ENCODE results near the gene CLDN2.

CLDN2 gene

GRCh38 chrX:106921637-106922036 is 1.4 kb downstream of the CLDN2 start:
- Histone ChIP-seq H3K4me3 (ENCODE audit: low read depth, low read length) (no peak overlapping the region), H3K79me2 (ENCODE audit: control insufficient read depth, insufficient read depth, low read length, unreplicated experiment) (no peaks in the 10 kb centered on the region), H3K4me1 (ENCODE audit: control insufficient read depth, insufficient read depth, low read length, unreplicated experiment) (peaks cover 17% of the 10 kb centered on the region), H2AFZ (ENCODE audit: low read length, unreplicated experiment) (no peak overlapping the region), H3K27me3 (ENCODE audit: insufficient read depth, low read length) (no peaks in the 10 kb centered on the region), H3K27ac (ENCODE audit: low read depth, low read length) (no peak overlapping the region), H3K36me3 (ENCODE audit: insufficient read depth, low read length) (no peaks in the 10 kb centered on the region)

GRCh38 chrX:106927023-106927422 is 6.8 kb downstream of the CLDN2 start:
- Histone ChIP-seq H2AFZ (ENCODE audit: low read length, unreplicated experiment) (no peak overlapping the region), H3K4me3 (ENCODE audit: low read depth, low read length) (no peak overlapping the region), H3K27ac (ENCODE audit: low read depth, low read length) (no peak overlapping the region), H3K79me2 (ENCODE audit: control insufficient read depth, insufficient read depth, low read length, unreplicated experiment) (no peaks in the 10 kb centered on the region), H3K4me1 (ENCODE audit: control insufficient read depth, insufficient read depth, low read length, unreplicated experiment) (peaks cover 4% of the 10 kb centered on the region), H3K27me3 (ENCODE audit: insufficient read depth, low read length) (no peaks in the 10 kb centered on the region), H3K36me3 (ENCODE audit: insufficient read depth, low read length) (no peaks in the 10 kb centered on the region)

GRCh38 chrX:106927700-106928099 is 7.5 kb downstream of the CLDN2 start:
- Histone ChIP-seq H3K27me3 (ENCODE audit: insufficient read depth, low read length) (no peaks in the 10 kb centered on the region), H2AFZ (ENCODE audit: low read length, unreplicated experiment) (no peak overlapping the region), H3K4me3 (ENCODE audit: low read depth, low read length) (no peak overlapping the region), H3K27ac (ENCODE audit: low read depth, low read length) (no peak overlapping the region), H3K36me3 (ENCODE audit: insufficient read depth, low read length) (no peaks in the 10 kb centered on the region), H3K79me2 (ENCODE audit: control insufficient read depth, insufficient read depth, low read length, unreplicated experiment) (no peaks in the 10 kb centered on the region), H3K4me1 (ENCODE audit: control insufficient read depth, insufficient read depth, low read length, unreplicated experiment) (peaks cover 11% of the 10 kb centered on the region)

- Histone ChIP-seq H3K27ac (ENCODE audit: low read depth, low read length) (no peak overlapping the region), H3K79me2 (ENCODE audit: control insufficient read depth, insufficient read depth, low read length, unreplicated experiment) (no peaks in the 10 kb centered on the region), H3K27me3 (ENCODE audit: insufficient read depth, low read length) (no peaks in the 10 kb centered on the region), H3K4me3 (ENCODE audit: low read depth, low read length) (no peak overlapping the region), H2AFZ (ENCODE audit: low read length, unreplicated experiment) (no peak overlapping the region), H3K4me1 (ENCODE audit: control insufficient read depth, insufficient read depth, low read length, unreplicated experiment) (peaks cover 16% of the 10 kb centered on the region), H3K36me3 (ENCODE audit: insufficient read depth, low read length) (no peaks in the 10 kb centered on the region)
Observed at GRCh38 chrX:106928227-106928626, 8.0 kb downstream of the CLDN2 start.

GRCh38 chrX:106931831-106932491 is 11.8 kb downstream of the CLDN2 start:
- H3K27me3 ChIP-seq (ENCODE audit: insufficient read depth, low read length), result no peaks in the 10 kb centered on the region
- H3K4me1 ChIP-seq (ENCODE audit: control insufficient read depth, insufficient read depth, low read length, unreplicated experiment), result peaks cover 24% of the 10 kb centered on the region
- peak overlapping the region; percentile 77 for H3K27ac ChIP-seq (ENCODE audit: low read depth, low read length)
- no peaks in the 10 kb centered on the region for H3K79me2 ChIP-seq (ENCODE audit: control insufficient read depth, insufficient read depth, low read length, unreplicated experiment)
- no peak overlapping the region for H3K4me3 ChIP-seq (ENCODE audit: low read depth, low read length)
- H2AFZ ChIP-seq (ENCODE audit: low read length, unreplicated experiment), result peak overlapping the region; percentile 50
- no peaks in the 10 kb centered on the region for H3K36me3 ChIP-seq (ENCODE audit: insufficient read depth, low read length)

GRCh38 chrX:106932492-106932923 is 12.3 kb downstream of the CLDN2 start:
- H3K4me3 ChIP-seq (ENCODE audit: low read depth, low read length), result no peak overlapping the region

GRCh38 chrX:106932960-106933537 is 12.8 kb downstream of the CLDN2 start:
- peak overlapping the region; percentile 77 for H3K27ac ChIP-seq (ENCODE audit: low read depth, low read length)
- H3K79me2 ChIP-seq (ENCODE audit: control insufficient read depth, insufficient read depth, low read length, unreplicated experiment), result no peaks in the 10 kb centered on the region
- peaks cover 24% of the 10 kb centered on the region for H3K4me1 ChIP-seq (ENCODE audit: control insufficient read depth, insufficient read depth, low read length, unreplicated experiment)
- no peaks in the 10 kb centered on the region for H3K36me3 ChIP-seq (ENCODE audit: insufficient read depth, low read length)
- no peaks in the 10 kb centered on the region for H3K27me3 ChIP-seq (ENCODE audit: insufficient read depth, low read length)
- H2AFZ ChIP-seq (ENCODE audit: low read length, unreplicated experiment), result no peak overlapping the region
- H3K4me3 ChIP-seq (ENCODE audit: low read depth, low read length), result no peak overlapping the region

More at GRCh38 chrX:106932492-106932923, 12.3 kb downstream of the CLDN2 start:
- Histone ChIP-seq H3K79me2 (ENCODE audit: control insufficient read depth, insufficient read depth, low read length, unreplicated experiment) (no peaks in the 10 kb centered on the region), H3K36me3 (ENCODE audit: insufficient read depth, low read length) (no peaks in the 10 kb centered on the region), H3K27ac (ENCODE audit: low read depth, low read length) (peak overlapping the region; percentile 77), H3K27me3 (ENCODE audit: insufficient read depth, low read length) (no peaks in the 10 kb centered on the region), H3K4me1 (ENCODE audit: control insufficient read depth, insufficient read depth, low read length, unreplicated experiment) (peaks cover 24% of the 10 kb centered on the region), H2AFZ (ENCODE audit: low read length, unreplicated experiment) (no peak overlapping the region)

GRCh38 chrX:106933538-106933961 is 13.3 kb downstream of the CLDN2 start:
- H3K4me3 ChIP-seq (ENCODE audit: low read depth, low read length), result no peak overlapping the region
- H3K79me2 ChIP-seq (ENCODE audit: control insufficient read depth, insufficient read depth, low read length, unreplicated experiment), result no peaks in the 10 kb centered on the region
- H3K4me1 ChIP-seq (ENCODE audit: control insufficient read depth, insufficient read depth, low read length, unreplicated experiment), result peaks cover 24% of the 10 kb centered on the region
- no peaks in the 10 kb centered on the region for H3K36me3 ChIP-seq (ENCODE audit: insufficient read depth, low read length)
- peak overlapping the region; percentile 77; the same call in 1 of the 2 replicates for H3K27ac ChIP-seq (ENCODE audit: low read depth, low read length)
- H3K27me3 ChIP-seq (ENCODE audit: insufficient read depth, low read length), result no peaks in the 10 kb centered on the region
- no peak overlapping the region for H2AFZ ChIP-seq (ENCODE audit: low read length, unreplicated experiment)

- H3K27me3 ChIP-seq (ENCODE audit: insufficient read depth, low read length), result no peaks in the 10 kb centered on the region
- H3K27ac ChIP-seq (ENCODE audit: low read depth, low read length), result no peak overlapping the region
Observed at GRCh38 chrX:106935175-106935574, 15.0 kb downstream of the CLDN2 start.

GRCh38 chrX:106936246-106936645 is 16.0 kb downstream of the CLDN2 start:
- Histone ChIP-seq H3K4me3 (ENCODE audit: low read depth, low read length) (no peak overlapping the region), H3K79me2 (ENCODE audit: control insufficient read depth, insufficient read depth, low read length, unreplicated experiment) (no peaks in the 10 kb centered on the region), H3K27me3 (ENCODE audit: insufficient read depth, low read length) (no peaks in the 10 kb centered on the region), H3K4me1 (ENCODE audit: control insufficient read depth, insufficient read depth, low read length, unreplicated experiment) (peaks cover 24% of the 10 kb centered on the region), H2AFZ (ENCODE audit: low read length, unreplicated experiment) (no peak overlapping the region), H3K36me3 (ENCODE audit: insufficient read depth, low read length) (no peaks in the 10 kb centered on the region), H3K27ac (ENCODE audit: low read depth, low read length) (no peak overlapping the region)

More at GRCh38 chrX:106935175-106935574, 15.0 kb downstream of the CLDN2 start:
- Histone ChIP-seq H3K36me3 (ENCODE audit: insufficient read depth, low read length) (no peaks in the 10 kb centered on the region), H3K4me1 (ENCODE audit: control insufficient read depth, insufficient read depth, low read length, unreplicated experiment) (peaks cover 24% of the 10 kb centered on the region), H3K79me2 (ENCODE audit: control insufficient read depth, insufficient read depth, low read length, unreplicated experiment) (no peaks in the 10 kb centered on the region), H2AFZ (ENCODE audit: low read length, unreplicated experiment) (no peak overlapping the region), H3K4me3 (ENCODE audit: low read depth, low read length) (no peak overlapping the region)

- Histone ChIP-seq H2AFZ (ENCODE audit: low read length, unreplicated experiment) (no peak overlapping the region), H3K79me2 (ENCODE audit: control insufficient read depth, insufficient read depth, low read length, unreplicated experiment) (no peaks in the 10 kb centered on the region), H3K4me3 (ENCODE audit: low read depth, low read length) (no peak overlapping the region), H3K36me3 (ENCODE audit: insufficient read depth, low read length) (no peaks in the 10 kb centered on the region), H3K4me1 (ENCODE audit: control insufficient read depth, insufficient read depth, low read length, unreplicated experiment) (no peaks in the 10 kb centered on the region), H3K27ac (ENCODE audit: low read depth, low read length) (no peak overlapping the region), H3K27me3 (ENCODE audit: insufficient read depth, low read length) (no peaks in the 10 kb centered on the region)
Observed at GRCh38 chrX:106939566-106939965, 19.4 kb downstream of the CLDN2 start.

Data from ACC112 (cell line).